GM21723 (cell line): Measurements from ENCODE around the gene ERMP1.
A peak's percentile ranks its signal among the peaks of the same experiment; 100 is the strongest.

ENCODE experiments used
- ATAC-seq: cut with Tn5 transposase; IDR thresholded peaks from one replicate; pipeline ENCODE4 v1.9.1; 2021; ENCODE audit warnings: mild to moderate bottlenecking, moderate library complexity; ENCODE audit not compliant: unreplicated experiment

The ERMP1 gene

DNA sequence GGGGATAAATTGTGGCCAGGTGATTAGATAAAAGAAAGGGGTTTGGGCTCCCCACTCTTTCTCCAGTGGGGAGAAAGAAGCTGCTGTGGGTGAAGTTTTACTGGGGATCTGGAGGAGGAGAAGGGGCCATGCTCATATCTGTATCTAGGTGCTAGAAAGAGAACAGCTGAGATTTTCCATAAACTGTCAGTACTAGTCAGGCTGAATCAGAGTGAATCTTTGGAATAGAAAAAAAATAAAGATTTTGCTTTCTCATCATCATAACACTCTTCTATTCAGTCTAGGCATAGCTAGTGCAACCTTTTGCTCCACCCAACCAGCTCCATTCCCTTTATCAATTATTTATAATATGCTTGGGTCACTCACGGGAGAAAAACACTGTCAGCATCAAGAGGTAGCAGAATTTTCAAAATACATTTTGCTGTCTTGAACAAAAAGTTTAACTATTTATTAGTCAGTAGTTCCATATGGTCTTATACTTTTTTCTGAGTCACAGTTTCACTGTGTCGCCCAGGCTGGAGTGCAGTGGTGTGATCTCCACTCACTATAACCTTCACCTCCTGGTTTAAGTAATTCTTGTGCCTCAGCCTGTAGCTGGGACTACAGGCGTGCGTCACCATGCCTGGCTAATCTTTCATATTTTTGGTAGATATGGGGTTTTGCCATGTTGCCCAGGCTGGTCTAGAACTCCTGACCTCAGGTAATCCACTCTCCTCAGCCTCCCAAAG lies 21.3 kb upstream of the ERMP1 start:
- ATAC-seq, result no peak

DNA sequence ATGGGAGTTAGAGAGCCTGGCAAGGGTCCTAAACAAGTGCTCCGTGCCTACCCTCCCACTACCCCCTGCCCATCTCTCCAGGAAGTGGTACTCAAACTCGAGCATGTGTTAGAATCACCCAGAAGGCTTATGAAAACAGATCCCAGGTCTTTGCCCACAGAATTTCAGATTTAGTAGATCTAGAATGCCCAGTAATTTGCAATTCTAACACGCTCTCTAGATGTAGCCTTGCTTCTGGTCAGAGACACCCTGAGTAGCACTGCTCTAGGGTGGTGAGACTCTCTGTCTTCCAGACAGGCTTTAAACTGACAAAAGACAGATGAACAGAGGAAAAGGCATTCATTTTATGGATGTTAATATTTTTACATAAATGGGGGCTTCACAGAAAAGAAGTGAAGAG lies 20.7 kb upstream of the ERMP1 start:
- ATAC-seq, result no peak

- ATAC-seq, result no peak
Measured at GRCh38 chr9:5852987-5853386, 20.1 kb upstream of the ERMP1 start.

DNA sequence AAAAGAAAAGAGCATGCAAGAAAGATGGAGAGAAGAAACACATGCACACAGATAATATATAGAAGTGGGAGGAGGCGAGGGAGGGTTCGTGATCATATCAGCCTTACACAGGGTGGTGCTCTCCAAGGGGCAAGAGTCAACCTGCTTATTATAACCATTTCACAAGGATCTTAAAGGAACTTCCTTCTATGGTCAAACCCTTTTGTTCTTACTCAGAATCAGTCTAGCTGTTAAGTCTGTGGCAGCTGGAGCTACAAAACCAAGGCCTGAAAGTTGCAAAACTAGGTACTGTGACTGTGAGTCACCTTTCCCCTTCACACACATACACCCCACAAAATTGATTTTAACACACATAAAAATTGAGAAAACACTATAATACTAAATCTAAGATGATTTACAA lies 18.5 kb upstream of the ERMP1 start:
- peak; percentile 95 for ATAC-seq

DNA sequence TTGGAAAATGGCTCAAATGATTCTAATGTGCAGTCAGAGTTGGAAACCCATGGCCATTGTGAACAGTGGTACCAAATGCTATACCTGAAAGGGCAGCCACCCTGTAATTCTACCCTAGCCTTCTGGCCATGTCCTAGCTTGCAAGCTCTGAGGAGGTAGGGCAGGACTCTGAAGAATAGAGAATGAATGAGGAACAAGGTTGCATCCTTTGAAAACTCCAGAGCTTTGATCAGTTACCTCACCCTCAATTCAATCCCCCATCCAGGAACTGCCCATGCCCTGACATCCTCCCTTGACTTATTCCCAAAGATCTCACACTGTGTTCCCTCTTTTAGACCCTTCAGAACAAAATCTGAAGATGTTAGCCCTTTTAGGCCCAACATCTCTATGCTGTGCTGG lies 17.8 kb upstream of the ERMP1 start:
- no peak for ATAC-seq

DNA sequence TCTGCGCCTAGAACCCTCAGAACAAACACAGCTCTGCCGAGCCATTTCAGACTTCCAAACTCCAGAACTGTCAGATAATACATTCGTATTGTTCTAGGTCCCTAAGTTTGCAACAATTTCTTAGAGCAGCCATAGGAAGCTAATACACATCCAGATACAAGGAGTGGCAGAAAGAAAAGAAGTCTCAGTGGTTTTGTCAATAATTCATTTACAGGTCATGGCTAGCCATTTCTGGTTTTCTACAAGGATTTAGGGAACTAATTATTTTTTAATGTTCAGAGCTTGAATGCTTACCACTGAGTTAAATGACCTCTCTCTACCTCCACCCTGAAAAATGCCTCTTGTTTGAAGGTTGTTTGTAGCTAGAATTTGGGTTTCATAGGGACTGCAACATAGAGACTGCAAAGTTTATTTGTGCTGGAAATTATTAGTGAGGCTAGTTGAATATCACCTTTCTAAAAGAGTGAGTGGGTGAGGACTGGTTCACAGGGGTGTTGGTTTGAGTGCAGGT lies 15.5 kb upstream of the ERMP1 start:
- no peak for ATAC-seq

GRCh38 chr9:5846501-5846921 lies 13.6 kb upstream of the ERMP1 start:
- ATAC-seq, result no peak

- ATAC-seq, result no peak
Measured at GRCh38 chr9:5846096-5846495, 13.2 kb upstream of the ERMP1 start.

DNA sequence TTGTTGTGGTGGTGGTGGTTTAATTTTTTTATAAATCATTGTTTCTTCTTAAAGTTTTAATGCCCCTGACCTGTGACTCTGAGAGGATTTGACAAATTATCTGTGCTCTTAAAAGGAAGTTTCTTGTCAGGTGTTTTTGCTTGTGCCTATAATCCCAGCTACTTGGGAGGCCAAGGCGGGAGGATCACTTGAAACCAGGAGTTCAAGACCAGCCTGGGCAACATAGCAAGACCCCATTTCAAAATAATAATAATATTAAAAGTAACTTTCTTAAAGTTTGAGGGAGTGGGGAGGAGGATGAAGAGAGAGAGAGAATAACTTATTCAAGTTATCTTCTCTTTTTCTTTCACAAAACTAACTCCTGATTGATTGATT lies 12.2 kb upstream of the ERMP1 start:
- no peak for ATAC-seq

- ATAC-seq, result no peak
Measured at GRCh38 chr9:5843794-5844471, 11.0 kb upstream of the ERMP1 start.

GRCh38 chr9:5842929-5843793 lies 10.2 kb upstream of the ERMP1 start:
- no peak for ATAC-seq

DNA sequence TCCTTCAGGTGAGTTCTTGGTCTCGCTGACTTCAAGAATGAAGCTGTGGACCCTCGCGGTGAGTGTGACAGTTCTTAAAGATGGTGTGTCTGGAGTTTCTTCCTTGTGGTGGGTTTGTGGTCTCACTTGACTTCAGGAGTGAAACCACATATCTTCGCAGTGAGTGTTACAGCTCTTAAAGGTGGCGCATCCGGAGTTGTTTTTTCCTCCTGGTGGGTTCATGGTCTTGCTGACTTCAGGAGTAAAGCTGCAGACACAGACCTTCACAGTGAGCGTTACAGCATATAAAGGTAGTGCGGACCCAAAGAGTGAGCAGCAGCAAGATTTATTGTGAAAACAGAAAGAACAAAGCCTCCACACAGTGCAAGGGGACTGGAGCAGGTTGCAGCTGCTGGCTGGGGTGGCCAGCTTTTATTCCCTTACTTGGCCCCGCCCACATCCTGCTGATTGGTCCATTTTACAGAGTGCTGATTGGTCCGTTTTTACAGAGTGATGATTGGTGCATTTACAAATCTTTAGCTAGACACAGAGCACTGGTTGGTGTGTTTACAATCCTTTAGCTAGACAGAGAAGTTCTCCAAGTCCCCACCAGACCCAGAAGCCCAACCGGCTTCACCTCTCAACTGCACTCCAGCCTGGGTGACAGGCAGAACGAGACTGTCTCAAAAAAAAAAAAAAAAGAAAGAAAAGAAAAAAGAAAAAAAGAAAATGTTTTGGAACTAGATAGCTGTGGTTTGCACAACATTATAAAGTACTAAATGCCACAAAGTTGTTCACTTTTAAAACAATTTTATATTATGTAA lies 9.1 kb upstream of the ERMP1 start:
- ATAC-seq, result no peak

GRCh38 chr9:5840788-5841187 lies 7.9 kb upstream of the ERMP1 start:
- no peak for ATAC-seq

DNA sequence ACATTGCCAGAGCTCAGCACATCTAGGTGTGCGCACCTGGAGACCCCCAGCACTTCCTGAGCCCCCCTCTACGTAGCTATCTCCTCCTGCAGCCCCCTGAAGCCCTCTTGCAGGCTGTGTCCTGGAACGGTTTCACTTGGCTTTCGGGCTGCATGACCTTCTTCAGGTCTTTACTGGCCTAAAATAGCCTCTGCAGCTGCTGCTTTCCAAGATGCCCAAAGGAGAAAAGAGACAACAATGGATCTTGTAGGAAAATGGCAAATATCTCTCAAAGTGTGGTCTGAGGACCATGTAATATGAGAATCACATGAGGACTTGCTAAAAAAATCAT lies 6.6 kb upstream of the ERMP1 start:
- ATAC-seq, result no peak

DNA sequence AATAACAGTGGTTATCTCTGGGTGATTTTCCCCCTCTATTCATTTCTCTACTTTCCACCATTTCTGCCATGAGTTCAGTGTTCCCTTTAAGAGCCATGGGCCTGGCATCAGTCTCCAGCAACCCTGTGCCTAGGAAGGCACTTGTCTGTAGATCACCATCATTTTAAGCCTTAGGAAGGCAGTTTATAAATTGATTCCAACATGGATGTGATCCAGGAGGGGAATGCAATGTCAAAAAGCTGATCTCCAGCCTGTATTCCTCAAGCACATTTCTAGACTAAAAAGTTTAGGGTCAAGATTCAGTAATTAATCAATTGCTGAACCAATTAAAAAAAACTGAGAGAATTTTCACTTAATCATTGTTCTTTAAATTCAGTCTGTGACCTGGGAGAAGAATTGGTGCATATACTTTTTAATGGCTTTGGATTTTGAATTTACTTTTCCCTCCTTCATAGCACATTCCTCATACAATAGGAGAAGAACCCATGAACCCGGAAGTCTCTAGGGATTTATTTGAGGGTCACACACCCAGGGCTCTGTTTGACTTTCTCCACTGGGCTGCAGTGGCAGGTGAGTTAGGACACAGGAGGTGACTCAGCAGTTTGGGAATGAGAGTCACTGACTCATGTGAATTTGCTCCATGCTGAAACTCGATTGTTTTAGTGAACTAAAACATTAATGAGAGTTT lies 6.1 kb upstream of the ERMP1 start:
- ATAC-seq, result no peak

DNA sequence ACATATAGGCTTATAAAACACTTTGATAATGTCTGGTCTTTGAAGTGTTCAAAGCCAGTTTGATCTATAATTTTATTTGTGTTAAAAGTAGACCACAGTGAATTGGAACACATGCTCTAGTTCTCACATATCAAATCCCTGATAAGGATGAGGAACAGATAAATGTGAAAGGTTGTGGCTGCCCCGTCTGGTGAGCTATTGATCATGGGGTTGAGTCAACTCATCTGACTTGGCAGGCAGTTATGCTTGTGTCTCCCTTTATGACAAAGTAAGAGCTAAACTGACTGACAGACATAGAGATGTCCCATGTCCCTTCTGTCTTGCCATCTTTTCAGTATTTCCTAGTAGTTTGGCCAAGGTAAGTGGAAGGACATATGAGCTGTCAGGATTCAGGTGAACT lies 2.9 kb upstream of the ERMP1 start:
- no peak for ATAC-seq

DNA sequence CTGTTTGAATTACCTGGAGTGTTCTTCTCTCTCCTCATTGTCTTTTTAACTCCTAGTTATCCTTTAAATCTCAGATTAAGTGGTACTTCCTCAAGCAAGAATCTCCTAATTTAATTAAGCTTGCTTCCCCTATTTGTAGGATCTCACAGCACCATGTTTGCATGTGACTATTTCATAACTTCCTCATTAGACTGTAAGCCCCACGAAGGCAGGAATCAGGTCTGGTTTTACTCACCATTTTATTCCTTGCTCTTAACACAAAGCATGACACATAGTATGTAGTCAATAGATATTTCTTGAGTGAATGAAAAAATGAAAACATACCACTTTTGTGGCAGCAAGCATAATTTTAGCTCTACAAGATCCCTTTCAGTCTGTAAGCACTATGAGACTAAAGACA lies 1.3 kb upstream of the ERMP1 start:
- ATAC-seq, result no peak

GRCh38 chr9:5832071-5832537 lies 813 bp downstream of the ERMP1 start:
- no peak for ATAC-seq

- no peak for ATAC-seq
Measured at GRCh38 chr9:5825895-5826622, 6.9 kb downstream of the ERMP1 start.

- ATAC-seq, result no peak
Measured at GRCh38 chr9:5825223-5825622, 7.7 kb downstream of the ERMP1 start.
